AG10803 (cell line): ENCODE data around the gene KCNG2.

ENCODE experiments used
- DNase-seq: peaks from one replicate; pipeline ENCODE4 v3.0.0; 2010; ENCODE audit warnings: low read depth
- H3K4me3 ChIP-seq: 2 replicates; pipeline ENCODE4 v1.5.1; 2011; ENCODE audit warnings: mild to moderate bottlenecking, low read length, control low read depth
- TF ChIP-seq, protein P1 (sequence below): conservative IDR thresholded peaks from 2 replicates; pipeline ENCODE4 v1.5.1; 2011; ENCODE audit warnings: mild to moderate bottlenecking, low read length, control low read depth, inconsistent platforms

Gene KCNG2

GRCh38 chr18:79753391-79753851, 44.3 kb upstream of the KCNG2 start:
- TF ChIP-seq, protein P1, sequence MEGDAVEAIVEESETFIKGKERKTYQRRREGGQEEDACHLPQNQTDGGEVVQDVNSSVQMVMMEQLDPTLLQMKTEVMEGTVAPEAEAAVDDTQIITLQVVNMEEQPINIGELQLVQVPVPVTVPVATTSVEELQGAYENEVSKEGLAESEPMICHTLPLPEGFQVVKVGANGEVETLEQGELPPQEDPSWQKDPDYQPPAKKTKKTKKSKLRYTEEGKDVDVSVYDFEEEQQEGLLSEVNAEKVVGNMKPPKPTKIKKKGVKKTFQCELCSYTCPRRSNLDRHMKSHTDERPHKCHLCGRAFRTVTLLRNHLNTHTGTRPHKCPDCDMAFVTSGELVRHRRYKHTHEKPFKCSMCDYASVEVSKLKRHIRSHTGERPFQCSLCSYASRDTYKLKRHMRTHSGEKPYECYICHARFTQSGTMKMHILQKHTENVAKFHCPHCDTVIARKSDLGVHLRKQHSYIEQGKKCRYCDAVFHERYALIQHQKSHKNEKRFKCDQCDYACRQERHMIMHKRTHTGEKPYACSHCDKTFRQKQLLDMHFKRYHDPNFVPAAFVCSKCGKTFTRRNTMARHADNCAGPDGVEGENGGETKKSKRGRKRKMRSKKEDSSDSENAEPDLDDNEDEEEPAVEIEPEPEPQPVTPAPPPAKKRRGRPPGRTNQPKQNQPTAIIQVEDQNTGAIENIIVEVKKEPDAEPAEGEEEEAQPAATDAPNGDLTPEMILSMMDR, result no peak
- no peak for DNase-seq
- H3K4me3 ChIP-seq, result no peak overlapping the region

- TF ChIP-seq, protein P1, result no peak
- no peak for DNase-seq
- H3K4me3 ChIP-seq, result no peak overlapping the region
These were observed 43.5 kb upstream of the KCNG2 start for GRCh38 chr18:79754022-79754761.

DNA sequence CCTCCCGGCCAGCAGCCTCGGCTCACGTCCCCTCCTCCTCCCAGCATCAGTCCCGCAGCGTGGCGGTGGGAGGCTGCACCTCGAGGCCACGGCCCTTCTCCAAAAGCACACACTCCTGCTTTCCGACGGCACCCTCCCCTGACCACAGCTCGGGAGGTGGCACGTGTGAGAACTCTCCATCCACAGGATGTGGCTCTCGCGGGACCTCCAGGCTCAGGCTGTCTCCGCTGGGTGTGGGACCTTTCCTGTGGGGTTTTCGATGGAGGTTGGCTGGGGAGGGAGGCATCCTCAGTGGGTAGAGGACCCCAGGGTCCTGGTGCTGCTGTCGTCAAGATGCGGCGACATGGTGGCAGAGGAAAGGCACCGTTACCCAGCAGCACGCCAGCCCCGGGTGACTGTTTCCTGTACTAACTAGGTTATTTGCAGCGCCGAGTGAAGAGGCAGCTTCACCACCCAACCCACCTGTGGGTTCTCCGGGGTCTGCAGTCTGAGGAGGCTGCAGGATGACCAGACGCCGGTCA, 42.8 kb upstream of the KCNG2 start:
- H3K4me3 ChIP-seq, result no peak overlapping the region
- TF ChIP-seq, protein P1, result no peak
- no peak for DNase-seq

DNA sequence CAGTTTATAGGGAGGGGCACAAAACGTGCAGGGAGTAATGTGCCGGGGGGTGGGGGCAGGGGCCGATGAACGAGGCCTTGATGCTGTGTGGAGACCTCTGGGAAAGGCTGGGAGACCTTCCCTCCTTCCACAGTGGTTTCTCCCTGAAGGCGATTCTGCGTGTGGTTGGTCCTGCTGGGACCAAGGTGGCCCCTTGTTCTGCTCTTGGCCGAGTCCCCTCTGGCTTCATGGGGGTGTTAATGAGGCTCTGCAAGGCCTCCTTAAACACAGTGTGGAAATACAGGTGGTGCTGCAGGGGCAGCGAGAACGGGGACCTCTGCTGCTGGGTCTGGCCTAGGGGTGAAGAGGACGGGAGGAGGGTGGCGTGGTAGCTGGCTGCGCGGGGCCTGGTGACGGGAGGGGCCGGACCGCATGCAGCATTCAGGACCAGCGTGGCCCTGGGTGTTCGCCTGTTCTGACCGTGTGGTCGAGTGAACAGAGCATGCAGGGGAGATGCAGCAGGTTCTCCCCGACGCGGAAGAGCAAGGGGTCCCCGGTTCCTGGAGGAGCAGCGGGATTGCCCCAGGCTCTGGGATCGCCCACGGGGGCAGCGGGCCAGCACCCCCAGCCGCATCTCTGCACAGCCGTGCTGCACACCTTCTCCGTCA, 42.1 kb upstream of the KCNG2 start:
- TF ChIP-seq, protein P1, result no peak
- no peak for DNase-seq
- no peak overlapping the region for H3K4me3 ChIP-seq

- H3K4me3 ChIP-seq, result no peak overlapping the region
- no peak for DNase-seq
- TF ChIP-seq, protein P1, result no peak
These were observed 41.6 kb upstream of the KCNG2 start for GRCh38 chr18:79756143-79756500.

- no peak overlapping the region for H3K4me3 ChIP-seq
- no peak for DNase-seq
- TF ChIP-seq, protein P1, result no peak
These were observed 40.9 kb upstream of the KCNG2 start for GRCh38 chr18:79756826-79757225.

- no peak for DNase-seq
- H3K4me3 ChIP-seq, result no peak overlapping the region
- TF ChIP-seq, protein P1, result no peak
These were observed 37.4 kb upstream of the KCNG2 start for GRCh38 chr18:79760348-79760747.
